HG02798 (cell line): Measurements from ENCODE around the gene DDX25.

Experiments
- ATAC-seq: cut with Tn5 transposase; IDR thresholded peaks from one replicate; pipeline ENCODE4 v1.9.1; 2021; ENCODE audit warnings: mild to moderate bottlenecking; ENCODE audit not compliant: unreplicated experiment, poor library complexity

The DDX25 gene

DNA sequence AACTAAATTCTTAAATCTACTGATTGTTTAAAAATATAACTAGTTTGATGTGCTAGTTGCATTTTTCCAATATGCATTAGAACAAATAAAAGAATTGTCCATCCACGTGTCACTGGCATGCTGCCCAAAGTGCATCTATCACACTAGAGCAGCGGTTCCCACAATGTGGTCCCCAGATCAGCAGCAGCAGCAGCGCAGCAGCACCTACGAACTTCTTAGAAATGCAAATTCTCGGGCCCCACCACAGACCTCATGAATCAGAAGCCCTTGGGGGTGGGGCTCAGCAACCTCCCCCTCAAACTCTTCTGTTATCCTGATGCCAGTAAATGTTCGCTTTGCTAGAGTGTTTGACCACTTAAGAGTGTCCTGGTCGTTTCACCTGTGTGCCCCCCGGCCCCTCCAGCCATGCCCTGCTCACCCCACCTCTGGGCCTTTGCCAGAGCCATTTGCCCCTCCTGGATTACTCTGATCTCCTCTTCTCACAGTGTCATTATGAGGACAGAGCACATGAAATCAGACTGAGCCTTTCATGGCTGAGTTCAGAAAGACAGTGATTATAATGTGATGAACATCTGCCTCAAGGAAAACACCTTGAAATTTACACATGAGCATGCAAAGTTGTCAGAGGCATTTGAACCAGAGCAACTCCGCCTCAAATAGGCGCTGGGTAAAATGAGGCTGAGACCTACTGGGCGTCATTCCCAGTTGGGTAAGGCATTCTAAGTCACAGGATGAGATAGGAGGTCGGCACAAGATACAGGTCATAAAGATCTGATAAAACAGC, 28.9 kb downstream of the DDX25 start:
- ATAC-seq, result no peak

GRCh38 chr11:125934473-125934872, 30.2 kb downstream of the DDX25 start:
- ATAC-seq, result no peak

GRCh38 chr11:125935056-125935455, 30.7 kb downstream of the DDX25 start:
- ATAC-seq, result no peak

- no peak for ATAC-seq
Measured at GRCh38 chr11:125935618-125936199, 31.4 kb downstream of the DDX25 start.

DNA sequence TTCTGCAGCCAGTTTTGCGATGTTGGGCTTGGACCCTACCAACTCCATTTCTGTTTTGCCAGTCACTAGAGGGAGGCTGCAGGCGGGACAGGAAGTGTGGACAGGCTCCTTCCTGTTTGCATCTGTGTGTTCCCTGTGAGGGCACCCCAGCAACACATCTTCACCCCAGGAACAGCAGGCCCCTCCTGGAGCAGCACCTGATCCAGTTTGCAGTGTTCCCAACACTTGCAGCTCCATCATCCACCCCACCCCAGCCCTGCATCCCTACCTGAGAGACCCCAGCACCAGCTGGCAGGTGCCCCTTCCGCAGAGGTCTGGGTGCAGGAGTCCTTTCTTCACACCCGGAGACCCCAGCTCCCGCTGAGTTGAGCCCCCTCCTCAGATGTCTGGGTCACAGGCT, 34.1 kb downstream of the DDX25 start:
- no peak for ATAC-seq

- ATAC-seq, result no peak
Measured at GRCh38 chr11:125939081-125939521, 34.8 kb downstream of the DDX25 start.

DNA sequence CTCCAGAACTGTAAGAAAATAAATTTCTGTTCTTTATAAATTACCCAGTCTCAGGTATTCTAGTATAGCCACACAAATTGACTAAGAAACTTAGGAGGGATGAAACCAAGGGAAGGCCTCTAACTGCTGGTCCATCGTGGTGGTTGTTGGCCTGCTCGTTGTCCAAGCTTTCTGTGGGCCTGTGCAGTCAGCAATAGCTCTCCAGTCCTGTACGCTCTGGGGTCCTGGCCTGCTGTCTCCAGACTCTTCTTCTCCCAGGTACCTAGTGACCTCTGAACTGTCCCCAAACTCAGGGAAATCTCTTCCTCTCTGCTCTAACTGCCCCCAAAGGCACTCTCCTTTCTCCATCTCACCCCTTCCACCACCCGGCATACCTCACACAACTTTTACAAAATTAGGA, 35.8 kb downstream of the DDX25 start:
- no peak for ATAC-seq

GRCh38 chr11:125941267-125941618, 36.9 kb downstream of the DDX25 start:
- no peak for ATAC-seq

GRCh38 chr11:125941619-125942611, 37.6 kb downstream of the DDX25 start:
- peak; percentile 54 for ATAC-seq

GRCh38 chr11:125942771-125943428, 38.6 kb downstream of the DDX25 start:
- no peak for ATAC-seq

DNA sequence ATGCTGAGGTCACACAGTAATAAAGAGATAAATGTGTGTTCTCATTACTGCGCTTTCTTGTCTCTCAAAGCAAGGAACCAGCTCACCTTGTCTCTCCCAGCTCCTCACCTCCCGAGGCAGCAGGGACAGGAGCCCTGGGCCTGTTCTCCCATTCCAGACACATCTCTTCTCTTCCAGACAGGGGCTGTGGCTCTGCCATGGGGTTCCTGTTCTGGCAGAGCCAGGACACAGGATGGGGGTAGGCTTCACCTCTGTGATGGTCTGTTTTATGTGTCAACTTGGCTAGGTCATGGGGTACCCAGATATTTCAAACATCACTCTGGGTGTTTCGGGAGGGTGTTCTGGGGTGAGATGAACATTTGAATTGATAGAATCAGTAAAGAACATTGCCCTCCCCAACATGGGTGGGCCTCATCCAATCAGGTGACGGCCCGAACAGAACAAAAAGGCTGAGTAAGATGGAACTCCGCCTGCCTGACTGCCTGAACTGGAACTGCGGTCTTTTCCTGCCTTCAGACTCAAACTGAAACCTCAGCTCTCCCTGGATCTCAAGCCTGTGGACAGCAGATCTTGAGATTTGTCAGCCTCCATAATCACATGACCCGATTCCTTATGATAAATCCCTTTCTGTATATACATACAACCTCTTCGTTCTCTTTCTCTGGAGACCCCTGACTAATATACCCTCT, 39.5 kb downstream of the DDX25 start:
- no peak for ATAC-seq

DNA sequence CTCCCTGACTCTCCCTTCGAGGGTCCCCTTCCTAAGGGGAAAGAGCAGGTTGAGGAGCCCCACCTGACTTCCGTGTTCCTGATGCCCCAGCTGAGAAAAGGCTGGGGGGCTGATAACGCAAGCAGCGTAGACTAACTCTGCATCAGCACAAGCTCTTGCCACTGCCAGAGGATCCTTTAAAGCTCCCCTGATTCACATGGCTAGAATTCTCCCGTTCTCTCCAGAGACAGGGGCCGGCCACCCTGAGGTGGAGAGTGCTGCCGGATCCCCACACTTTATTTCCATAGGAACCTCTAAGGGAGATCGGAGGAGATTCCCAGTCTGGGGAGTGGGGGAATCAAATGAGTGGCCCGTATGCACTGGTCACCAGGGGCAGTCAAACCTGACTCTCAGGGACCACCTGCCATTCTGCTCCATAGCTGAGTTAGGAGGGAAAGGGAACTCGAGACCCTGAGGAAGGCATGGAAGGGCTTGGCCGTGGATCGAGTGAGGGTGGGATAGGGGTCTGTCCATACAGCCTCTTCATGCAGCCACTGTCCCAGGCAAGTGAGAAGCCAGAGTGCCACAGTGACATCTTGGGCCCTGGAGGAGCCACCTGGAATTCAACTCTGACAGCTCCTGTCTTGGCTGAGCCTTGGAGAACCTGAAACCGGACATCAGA, 40.2 kb downstream of the DDX25 start:
- no peak for ATAC-seq

DNA sequence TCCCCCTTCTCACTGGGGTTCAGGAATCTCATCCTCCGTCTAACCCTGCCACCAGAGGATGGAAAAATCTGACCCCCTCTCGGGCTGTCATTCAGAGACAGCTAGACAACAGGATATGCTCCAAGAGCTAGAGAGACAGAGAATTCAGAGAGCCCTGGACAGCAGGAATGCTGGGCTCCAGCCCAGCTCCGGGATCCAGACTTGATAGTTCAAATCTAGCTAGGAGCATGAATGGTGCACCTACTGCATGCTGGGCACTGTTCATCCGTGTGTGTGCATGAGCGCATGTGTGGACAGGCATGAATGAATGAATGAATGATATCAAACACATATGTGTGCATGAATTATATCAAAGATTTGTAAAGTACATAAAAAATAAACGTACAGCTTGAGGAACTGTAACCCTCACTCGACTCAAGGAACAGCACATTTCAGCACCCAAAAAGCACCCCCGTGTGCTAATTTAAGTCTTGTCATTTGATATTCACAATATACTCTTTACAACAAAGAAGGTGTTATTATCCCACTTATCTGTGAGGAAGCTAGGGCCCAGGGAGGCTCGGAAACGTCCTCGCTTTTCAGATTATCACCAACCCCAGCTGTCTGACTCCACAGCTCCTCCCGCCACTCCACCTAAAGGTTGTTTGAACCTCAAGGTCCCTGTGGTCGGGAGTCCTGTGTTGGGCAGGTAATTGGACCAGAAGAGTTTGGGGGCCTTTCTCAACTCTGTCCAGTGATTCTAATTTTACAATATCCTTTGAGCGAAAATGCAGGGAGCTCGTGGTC, 40.9 kb downstream of the DDX25 start:
- no peak for ATAC-seq

- no peak for ATAC-seq
Measured at GRCh38 chr11:125945797-125946520, 41.7 kb downstream of the DDX25 start, which contains the start of gene VSIG10L2. VSIG10L2 (plus strand) TSS chr11:125946044; CDS start chr11:125946056, 12 bp downstream.

GRCh38 chr11:125946712-125947418, 42.6 kb downstream of the DDX25 start:
- no peak for ATAC-seq

GRCh38 chr11:125947419-125948277, 43.3 kb downstream of the DDX25 start:
- no peak for ATAC-seq
